GM10248 (cell line): ENCODE results near the gene APEH.

ENCODE experiments used
- CTCF ChIA-PET: fragments of 300-600 bp; sonication (Branson Sonifier 250); formaldehyde crosslinking; extraction: SDS; loops from one replicate; lab custom pipeline; 2021; ENCODE audit warnings: antibody characterized with exemption; lab: Yijun Ruan, JAX
- POLR2A ChIA-PET: fragments of 350-650 bp; sonication (Branson Sonifier 250); formaldehyde crosslinking; extraction: SDS; loops from one replicate; lab custom pipeline; 2020; ENCODE audit warnings: antibody characterized with exemption; lab: Yijun Ruan, JAX
- DNase-seq: peaks from one replicate; pipeline ENCODE4 v3.0.0; 2012; ENCODE audit errors: extremely low spot score
- TF ChIP-seq, protein P1 (sequence below): IDR thresholded peaks from 2 replicates; pipeline ENCODE4 v1.5.1; 2012; ENCODE audit warnings: mild to moderate bottlenecking, low read depth; ENCODE audit errors: extremely low read depth, missing control alignments, control extremely low read depth

The APEH gene

DNA sequence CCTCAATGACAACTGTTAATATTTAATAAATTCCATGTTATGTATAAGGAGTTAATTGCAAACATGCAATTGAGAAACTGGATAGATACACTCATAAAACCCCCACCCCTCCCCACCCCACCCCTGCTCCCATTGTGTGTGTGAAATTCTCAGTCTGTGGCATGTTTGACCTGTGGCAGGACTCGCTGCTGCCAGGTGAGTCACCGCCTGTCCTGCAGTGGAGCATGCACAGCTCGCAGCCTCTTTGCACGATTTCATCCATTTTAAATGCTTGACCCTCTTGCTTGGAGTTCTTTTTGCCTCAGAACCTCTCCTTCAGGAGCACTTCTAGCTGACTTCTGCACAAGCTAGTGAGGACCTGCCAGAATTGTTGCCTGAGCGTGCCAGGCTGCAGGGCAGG is 5.3 kb upstream of the APEH start:
- no peak for DNase-seq
- CTCF ChIA-PET: interaction anchor here (5.4 kb wide), 1 partner anchor 131 kb away, joined by 198 read pairs; no protein-coding TSS in a partner anchor
- POLR2A ChIA-PET: no interaction called here
- TF ChIP-seq, protein P1, sequence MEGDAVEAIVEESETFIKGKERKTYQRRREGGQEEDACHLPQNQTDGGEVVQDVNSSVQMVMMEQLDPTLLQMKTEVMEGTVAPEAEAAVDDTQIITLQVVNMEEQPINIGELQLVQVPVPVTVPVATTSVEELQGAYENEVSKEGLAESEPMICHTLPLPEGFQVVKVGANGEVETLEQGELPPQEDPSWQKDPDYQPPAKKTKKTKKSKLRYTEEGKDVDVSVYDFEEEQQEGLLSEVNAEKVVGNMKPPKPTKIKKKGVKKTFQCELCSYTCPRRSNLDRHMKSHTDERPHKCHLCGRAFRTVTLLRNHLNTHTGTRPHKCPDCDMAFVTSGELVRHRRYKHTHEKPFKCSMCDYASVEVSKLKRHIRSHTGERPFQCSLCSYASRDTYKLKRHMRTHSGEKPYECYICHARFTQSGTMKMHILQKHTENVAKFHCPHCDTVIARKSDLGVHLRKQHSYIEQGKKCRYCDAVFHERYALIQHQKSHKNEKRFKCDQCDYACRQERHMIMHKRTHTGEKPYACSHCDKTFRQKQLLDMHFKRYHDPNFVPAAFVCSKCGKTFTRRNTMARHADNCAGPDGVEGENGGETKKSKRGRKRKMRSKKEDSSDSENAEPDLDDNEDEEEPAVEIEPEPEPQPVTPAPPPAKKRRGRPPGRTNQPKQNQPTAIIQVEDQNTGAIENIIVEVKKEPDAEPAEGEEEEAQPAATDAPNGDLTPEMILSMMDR: no peak

DNA sequence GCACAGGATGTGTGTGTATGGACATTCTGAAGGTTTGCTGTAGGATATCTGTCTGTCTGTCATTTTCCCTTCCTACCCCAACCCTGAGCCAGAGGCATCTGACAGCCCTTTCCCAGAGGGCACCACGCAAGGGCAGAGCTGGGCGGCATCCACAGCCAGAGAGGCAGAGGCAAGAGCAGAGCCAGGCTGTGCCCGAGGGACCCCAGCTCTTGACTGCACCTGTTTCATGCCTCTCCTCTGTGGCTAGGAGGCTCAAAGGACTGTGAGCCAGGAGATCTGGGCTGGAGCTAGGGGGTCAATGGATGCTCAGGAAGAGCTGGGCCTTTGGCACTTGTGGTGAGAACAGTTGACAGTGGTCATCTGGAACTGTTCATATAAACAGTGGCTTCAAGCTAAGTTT is 4.8 kb upstream of the APEH start:
- POLR2A ChIA-PET: interaction anchor here (0.6 kb wide), 1 partner anchor 258 kb away, joined by 3 read pairs; the partner anchor contains the start of gene RHOA
- DNase-seq: no peak
- TF ChIP-seq, protein P1: no peak
- CTCF ChIA-PET: interaction anchor here (1.2 to 5.4 kb wide), 2 partner anchors 17 to 131 kb away, joined by 3 to 198 read pairs; no protein-coding TSS in a partner anchor

DNA sequence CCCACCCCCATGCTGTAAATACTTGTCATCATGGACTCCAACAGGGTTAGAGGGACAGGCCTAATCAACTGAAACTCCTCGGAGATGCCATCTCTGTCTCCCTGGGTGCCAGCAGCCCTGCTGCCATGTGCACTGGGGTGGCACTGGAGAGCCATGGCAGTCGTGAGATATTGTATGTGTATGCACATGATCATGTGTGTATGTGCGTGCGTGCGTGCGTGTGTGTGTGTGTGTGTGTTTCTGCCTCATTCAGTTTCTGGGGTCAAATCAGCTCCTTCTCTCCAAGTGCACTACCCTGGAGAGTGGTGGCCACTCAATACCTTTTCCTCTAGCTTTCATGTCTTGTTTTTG is 3.2 kb upstream of the APEH start:
- ChIA-PET CTCF (interaction anchor here (0.6 to 5.4 kb wide), 28 partner anchors 8 to 254 kb away, joined by 3 to 198 read pairs (median 5); partner anchors contain the start of gene BSN), POLR2A (interaction anchor here (0.5 kb wide), 1 partner anchor 191 kb away, joined by 4 read pairs; no protein-coding TSS in a partner anchor)
- TF ChIP-seq, protein P1: no peak
- no peak for DNase-seq

DNA sequence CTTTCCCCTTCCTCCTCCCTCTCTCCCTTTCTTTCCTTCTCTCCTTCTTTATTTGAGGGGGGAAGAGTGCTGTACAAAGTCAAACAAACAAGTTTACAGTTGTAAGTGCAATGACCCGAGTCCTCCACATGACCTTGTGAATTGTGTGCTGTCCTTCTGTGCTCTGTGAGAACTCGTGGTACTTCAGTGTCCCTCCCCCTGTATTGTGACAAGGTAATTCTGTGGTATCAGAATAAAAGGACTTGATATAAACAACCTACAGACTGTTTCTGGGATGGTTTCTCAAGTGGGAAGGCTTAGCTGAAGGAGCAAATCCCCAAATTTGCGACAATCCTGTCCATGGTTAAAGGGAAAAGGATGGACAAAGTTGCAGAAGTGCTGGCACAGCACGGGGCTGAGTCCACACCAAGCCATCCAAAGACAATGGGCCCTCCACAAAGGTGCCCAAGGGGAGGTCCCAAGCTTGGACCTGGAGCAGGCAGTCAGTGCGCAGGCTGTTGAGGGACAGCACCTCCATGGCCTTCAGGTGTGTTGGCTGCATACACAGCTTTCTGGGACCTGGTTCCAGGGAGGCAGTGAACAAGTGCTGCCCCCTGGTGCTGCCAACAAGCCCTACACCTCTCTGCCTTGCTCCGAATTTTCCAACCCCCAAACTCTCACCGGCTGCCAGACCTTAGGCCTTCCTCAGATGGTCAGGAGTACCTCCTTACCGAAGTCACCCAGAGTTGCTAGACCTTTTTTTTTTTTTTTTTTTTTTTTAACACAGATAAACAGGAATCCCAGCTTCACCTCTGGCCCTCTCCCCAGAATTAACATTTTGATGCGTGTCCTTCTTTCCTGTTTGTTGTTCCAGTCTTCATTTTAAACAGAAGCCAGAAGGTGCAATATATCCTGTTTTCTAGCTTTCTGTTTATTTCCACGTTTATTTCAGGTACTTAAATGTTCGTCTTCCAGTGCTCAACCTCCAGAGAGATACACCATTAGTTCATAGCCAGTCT is 2.6 kb upstream of the APEH start:
- ChIA-PET POLR2A (interaction anchor here (0.5 to 0.9 kb wide), 2 partner anchors 132 to 191 kb away, joined by 3 to 4 read pairs; no protein-coding TSS in a partner anchor), CTCF (interaction anchor here (0.6 to 5.4 kb wide), 34 partner anchors 8 to 253 kb away, joined by 3 to 198 read pairs (median 4); partner anchors contain the start of gene BSN)
- TF ChIP-seq, protein P1: peak; percentile 82
- DNase-seq: peak; percentile 84

DNA sequence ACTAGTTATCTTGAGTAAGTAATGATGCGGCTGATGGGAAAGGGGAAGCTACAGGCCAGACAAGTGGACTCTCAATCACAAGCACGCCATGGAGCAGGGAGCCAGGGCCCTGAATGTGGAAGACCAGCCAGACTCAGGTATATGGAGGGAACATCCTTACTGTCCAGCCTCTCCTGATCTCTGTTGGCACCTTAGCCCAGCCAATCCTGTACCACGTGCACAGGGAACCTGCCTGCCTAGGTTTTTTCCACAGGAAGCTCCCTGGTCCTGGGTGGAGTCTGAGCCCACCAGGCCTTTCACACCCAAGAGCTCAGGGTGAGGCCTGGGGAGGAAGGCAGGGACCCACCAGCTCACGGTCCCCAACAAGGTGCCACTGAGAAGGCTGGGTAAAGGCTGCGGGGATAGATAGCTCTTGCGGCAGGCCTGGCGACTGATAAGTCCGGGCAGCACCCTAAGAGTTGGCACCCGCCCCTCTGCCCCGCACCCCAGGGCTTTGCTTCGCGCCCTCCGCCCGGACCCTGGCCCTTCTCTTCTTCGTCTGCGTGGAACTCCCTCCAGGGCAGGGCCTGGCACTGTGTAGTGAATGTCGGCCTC is 933 bp upstream of the APEH start:
- ChIA-PET POLR2A (interaction anchor here (0.6 kb wide), 1 partner anchor 133 kb away, joined by 3 read pairs; no protein-coding TSS in a partner anchor), CTCF (interaction anchor here (0.8 to 5.4 kb wide), 4 partner anchors 20 to 135 kb away, joined by 3 to 198 read pairs (median 6); partner anchors contain the start of genes AMIGO3 and INKA1)
- peak; percentile 34 for DNase-seq
- TF ChIP-seq, protein P1: no peak

DNA sequence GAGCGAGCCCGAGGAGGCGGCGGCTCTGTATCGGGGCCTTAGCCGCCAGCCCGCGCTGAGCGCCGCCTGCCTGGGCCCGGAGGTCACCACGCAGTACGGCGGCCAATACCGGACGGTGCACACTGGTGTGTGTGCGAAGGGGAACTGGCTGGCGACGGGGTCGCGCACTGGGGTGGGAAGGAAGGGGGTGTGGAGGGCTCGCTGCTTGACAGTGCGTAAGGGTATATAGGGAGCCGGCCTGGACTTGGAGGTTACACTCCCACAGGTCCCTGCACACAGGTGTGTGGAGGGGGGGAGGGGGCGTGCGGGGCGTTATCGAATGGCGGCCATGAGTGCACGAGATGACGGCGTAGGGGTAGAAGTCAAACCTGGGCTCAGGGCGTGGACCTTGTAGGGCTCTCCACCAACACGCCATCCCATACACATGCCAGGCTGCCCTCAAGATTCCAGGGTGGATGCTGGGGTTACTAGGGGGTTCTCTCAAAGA is 389 bp downstream of the APEH start:
- TF ChIP-seq, protein P1: no peak
- DNase-seq: no peak
- POLR2A ChIA-PET: no interaction called here
- CTCF ChIA-PET: interaction anchor here (5.7 kb wide), 1 partner anchor 135 kb away, joined by 43 read pairs; no protein-coding TSS in a partner anchor
